GM18519 (cell line): ENCODE results near the gene PPP1R2C.

Experiments used
- ATAC-seq: cut with Tn5 transposase; IDR thresholded peaks from one replicate; pipeline ENCODE4 v1.9.1; 2021; ENCODE audit warnings: mild to moderate bottlenecking, moderate library complexity; ENCODE audit not compliant: unreplicated experiment, low FRiP score

PPP1R2C gene

DNA sequence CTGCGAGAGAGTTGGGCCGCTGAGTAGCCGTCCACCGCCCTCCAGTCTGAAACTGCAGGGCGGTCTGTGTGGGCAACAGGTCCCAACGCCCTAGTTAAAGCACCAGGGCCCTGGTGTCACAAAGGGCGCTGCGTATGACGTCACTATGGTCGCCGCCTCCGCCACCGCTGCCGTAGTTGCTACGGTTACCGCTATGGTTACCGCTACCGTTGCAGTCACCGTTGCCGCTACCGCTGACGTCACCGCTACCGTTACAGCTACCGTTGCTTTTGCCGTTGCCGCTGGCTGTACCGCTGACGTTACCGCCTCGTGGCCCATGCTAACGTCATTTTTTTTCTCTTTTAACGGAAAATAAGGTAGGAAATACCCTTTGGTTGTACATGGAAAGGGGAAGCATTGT lies at the start of gene PPP1R2C:
Gene PPP1R2C, minus strand, starts transcription at position 68 of the 400 bp plus-strand sequence. CDS start 84 bp downstream, outside the sequence.
- ATAC-seq, result no peak

DNA sequence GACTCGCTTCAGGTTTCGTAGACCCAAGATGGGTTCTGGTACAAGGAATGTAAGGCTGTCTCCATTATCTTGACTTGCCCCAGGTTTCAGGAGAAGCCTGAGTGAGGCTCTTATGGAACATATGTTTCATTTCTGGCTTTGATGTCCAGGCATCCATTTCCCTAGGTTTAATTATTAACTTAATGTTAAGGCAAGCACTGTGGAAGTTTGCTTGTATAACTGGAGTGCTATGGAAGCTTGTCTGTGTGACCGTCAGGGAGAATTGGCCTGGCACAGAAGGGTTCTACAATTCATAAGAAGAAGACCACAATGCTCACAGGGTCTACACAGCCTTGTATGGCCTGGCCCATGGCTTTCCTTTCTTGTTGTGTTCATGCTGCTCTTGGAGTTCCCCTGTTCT lies 47.2 kb upstream of the PPP1R2C start:
- no peak for ATAC-seq

DNA sequence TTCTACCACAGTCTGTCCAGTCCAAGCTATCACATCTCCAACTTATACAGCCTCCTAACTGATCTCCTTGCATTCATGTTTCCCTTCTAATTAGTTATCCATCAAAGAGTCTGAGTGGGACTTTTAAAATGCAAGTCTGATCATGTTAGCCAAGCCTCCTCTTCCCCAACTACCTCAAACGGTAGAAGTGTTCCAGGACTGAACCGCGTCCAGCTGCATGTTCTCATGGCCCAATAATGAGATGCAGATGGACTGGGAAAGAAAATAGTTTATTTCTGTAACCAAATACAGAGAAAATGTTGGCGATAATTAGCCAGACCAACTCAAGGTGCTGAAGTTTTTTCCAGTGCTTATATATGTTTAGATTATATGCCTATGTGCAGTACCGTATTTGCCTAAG lies 46.6 kb upstream of the PPP1R2C start:
- no peak for ATAC-seq

DNA sequence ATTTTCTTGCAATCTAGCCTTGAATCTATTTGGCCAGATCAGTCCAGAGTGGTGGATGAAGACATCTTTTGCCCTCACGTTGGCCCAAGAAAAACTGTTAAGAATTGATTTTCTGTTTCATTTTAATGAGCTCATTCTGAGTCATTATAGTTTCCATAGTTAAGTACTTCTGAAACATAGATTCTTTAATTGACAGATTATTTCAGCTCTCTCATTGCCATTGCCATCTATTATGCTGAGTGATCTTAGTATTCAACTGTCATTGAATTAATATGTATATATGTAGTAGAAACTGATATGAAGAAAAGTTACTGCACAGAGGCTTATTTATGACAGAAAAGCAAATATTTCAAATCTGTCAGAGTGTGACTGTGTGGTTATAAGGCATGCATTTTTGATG lies 45.5 kb upstream of the PPP1R2C start:
- ATAC-seq, result peak; percentile 61

DNA sequence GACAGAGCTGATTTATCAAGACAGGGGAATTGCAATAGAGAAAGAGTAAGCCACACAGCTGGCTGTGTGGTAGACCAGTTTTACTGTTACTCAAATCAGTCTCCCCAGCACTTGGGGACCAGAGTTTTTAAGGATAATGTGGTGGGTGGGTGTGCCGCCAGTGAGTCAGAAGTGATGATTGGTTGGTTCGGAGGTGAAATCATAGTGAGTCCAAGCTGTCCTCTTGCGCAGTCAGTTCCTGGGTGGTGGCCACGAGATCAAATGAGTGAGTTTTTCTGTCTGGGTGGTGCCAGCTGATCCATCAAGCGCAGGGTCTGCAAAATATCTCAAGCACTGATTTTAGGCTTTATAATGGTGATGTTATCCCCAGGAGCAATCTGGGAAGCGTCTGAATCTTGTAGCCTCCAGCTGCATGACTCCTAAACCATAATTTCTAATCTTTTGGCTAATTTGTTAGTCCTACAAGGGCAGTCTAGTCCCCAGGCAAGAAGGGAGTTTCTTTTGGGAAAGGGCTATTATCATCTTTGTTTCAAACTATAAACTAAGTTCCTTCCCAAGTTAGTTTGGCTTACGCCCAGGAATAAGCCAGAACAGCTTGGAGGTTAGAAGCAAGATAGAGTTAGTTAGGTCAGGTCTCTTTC lies 44.0 kb upstream of the PPP1R2C start:
- no peak for ATAC-seq

DNA sequence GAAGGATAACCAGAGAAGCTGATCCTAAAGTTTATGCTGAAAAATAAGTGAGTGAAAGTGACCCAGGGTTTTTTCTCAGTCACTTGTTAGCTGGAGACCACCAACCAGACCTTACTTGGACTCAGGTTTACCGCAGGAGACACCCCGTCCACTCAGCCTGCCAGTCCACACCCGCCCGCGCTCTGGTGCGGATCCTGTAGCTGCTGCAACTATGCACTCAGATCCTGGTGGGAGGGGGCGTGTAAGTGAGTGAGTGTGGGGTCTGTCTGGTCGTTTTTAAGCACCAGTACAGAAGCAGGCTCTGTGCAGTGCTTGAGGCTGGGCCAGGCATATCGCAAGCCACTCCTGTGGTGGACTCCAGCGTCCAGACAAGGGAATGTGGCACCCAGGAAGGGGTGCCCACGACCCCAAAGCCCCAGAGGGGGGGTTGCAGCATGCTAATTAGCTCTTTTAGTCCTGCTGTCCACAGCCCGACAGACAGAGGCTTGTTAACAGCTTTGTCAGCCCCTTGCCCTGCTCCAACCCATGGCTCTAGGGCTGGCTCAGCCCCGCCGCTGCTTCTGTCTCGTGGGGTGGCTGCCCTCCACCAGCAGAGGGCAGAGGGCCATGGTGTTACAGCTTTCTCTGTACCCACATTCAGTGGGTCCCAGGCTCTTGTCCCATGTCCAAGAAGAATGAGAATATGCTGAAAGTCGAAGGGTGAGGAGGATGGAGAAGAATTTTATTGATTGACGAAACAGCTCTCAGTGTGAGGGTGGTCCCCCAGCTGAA lies 40.4 kb upstream of the PPP1R2C start:
- no peak for ATAC-seq

DNA sequence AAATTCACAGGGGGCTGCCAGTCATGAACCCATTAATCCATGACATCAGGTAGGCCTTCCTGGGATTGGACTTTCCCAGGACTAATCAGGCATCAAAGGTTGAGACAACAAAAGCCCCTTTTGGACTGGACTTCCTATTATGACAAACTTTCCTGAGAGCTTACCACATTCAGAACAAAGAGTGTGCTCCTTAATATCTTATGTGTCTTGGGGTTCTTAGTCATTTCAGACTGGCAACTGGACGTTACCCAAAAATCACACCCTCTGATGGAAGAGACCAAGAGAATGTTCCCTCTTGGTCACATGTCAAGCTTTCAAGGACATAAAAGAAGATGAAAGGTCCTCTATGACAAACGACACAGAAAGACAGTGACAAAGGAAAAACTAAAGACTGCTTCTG lies 31.6 kb upstream of the PPP1R2C start:
- ATAC-seq, result no peak

DNA sequence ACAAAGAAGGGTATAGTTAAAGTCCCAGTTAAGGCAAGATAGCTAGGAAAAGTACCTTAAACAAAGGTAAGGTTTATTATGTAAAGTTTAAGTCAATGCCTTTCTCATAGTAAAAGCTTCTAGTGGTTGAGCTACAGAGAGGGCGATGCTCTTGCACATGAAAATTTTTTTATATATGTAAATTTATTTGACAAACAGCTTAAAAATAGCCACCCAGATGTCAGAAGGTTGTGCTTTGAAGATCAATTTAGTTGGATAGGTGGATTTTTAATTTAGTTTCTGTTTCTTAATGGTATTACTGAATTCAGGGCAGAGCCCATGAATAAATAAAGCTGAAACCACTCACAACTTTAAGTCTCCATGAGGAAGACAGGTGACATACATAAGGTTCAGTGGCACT lies 29.4 kb upstream of the PPP1R2C start:
- no peak for ATAC-seq

DNA sequence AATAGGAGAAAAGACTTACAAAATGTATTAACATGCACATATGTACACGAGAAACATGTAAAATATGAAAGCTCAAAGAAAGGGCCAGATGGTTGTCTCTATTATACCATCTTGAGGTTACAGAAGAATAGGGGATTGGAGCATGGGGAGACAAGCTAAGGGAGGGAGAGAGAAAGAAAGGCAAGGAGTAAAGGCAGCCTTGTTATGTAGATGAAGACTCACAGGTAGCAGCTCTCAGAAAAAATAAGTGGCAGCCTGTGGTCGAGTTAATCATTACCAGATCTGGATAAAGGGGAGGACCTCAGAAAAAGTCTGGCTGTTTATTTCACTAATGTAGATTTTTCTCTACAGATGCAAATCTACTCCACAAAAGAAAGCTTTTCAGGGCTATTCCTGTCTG lies 26.6 kb upstream of the PPP1R2C start:
- ATAC-seq, result no peak

DNA sequence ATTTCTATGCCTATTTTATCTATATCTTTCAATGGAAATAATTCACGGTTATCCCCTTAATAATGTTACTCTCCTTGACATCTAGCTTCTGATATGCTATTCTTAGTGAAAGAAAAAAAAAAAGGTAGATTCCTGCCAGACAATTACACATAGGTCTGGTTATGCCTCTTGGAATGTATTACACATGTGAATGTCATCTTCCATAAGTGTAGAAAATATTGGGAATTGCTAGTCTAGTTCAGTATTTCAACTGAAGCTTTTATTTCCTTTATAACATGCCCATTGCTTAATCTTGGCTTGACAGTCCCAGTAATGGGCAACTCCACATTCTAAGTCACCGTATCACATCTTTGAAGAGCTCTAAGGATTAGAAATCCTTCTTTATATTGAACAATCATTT lies 25.4 kb upstream of the PPP1R2C start:
- no peak for ATAC-seq

DNA sequence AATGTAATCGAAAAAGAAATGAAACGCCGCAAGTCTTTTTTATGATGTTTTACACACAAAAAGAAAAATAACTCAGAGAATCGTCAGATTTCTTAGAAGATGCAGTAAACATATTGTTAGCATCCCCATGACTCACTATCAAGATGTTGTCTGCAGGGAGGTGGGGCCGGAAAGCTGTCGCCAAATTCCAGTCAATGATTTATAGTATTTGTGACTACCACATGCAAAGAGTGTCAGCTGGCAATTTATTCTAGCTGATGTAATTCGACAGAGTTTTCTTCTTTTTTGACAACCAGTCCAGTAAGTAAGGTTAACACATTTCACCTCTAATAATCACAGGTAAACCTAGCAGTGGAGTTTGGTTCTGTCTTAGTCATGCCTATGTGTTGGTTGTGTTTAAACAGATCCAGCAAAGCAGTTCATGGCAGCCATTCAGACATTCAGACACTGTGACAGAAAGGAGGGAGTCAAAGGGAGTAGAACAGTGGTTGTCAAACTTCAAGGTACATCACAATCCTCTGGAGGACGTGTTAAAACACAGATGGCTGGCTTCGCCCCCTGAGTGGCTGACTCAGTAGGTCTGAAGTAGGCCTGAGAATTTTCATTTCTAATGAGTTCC lies 19.8 kb upstream of the PPP1R2C start:
- no peak for ATAC-seq

DNA sequence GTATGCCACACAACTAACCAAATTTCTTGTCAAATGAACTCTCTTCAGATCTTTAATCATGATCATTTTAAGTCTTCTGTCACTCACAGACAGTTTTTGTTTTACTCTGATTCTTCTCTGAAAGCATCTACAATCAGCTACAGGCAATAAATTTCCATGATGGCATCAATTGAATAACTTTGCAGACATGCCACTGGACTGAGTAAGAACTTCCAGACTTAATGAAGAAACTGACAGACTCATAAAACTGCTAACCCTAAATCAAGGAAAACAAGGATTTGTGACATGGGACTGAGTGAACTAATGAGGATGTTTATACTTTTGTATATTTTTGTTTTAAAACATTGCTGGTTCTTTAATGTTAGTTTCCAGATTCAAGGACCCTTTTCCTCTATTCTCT lies 5.5 kb upstream of the PPP1R2C start:
- no peak for ATAC-seq

DNA sequence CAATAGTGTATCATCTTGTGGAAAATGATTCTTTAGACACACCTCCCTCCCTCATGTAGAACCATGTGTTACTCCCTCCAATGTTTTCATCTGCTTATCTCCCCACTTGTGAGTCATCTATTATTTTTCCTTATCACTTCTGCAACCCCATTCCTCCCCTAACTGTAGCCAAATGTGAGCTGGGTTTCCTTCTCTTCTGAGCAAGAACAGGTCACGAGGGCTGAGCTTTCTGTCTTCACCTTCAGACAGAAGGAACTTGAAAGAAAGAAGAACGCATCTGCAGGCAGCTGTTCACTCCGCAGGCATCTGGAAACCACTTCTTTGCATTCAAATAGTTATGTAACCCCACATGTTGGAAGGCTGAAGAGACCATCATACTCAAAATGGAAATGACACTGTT lies 1.8 kb downstream of the PPP1R2C start:
- no peak for ATAC-seq

DNA sequence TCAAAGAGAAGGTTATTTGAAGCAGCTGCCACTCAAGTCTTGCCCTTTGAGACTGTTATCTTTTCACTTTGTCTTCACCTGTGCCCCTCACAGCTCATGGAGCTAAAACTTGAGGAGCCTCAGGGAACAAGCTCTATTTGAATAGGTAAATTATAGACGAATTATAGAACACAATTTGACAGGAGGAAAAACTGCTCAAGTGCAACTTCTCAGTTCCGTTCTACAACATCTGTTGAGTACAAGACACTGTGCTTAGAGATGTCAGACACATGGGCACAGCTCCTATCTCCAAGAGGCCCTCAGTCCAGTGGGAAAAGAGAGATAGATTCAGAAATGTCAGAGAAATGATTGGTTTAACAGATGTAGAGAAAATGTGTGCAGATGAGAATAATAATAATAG lies 5.1 kb downstream of the PPP1R2C start:
- ATAC-seq, result no peak

DNA sequence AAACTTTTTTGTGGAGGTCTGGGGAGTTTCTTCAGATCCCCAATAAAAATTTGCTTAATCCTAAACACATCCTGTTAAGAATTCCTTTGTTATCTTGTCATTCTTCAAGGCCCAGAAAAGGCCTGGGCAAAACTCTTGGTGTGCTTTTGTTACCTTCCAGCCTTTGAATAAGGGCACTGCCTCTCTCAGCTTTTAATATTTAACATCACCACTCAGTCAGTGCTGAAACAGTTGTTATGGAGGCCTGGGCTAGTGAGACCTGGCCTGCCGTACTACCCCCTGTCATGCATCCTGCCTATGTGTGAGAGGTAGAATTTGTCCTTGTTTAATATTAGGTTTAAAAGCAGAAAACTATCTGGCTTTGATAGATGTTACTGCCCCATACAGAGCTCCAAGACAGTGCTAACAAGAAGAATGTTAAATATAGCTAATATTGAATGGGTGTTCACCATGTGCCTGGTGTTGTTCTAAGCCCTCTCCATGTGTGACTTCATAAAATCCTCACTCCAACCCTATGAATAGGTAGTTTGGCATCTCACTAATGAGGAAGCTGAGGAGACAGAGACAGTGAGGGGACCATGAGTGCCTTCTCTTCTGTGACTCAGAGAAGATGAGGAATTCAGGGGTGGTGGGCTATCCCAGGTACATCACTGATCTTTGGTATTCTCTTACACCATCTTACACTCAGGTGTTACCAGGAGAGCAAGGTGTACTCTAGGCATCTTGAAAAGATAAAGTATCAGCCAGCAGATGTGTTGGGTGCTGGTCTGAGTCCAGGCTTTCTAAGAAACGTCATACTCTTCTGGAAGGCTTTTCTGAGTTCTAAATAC lies 6.2 kb downstream of the PPP1R2C start:
- no peak for ATAC-seq

DNA sequence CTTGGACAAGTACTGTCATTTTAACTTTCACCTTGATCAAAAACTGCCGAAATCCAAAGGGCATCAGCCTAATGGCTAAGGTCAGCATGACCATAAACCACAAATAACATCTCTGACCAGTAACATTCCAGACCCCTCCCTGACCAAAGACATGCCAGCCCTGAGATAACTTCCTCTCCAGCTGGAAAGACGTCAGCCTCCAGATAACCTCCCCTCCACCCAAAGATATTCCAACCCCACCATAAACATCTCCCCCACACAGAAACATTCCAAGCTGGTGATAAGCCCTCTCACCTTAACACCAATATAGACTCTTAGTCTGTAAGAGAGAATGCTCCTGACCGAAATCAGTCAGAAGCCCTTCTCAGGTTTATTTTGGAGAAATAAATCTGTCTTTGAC lies 7.4 kb downstream of the PPP1R2C start:
- no peak for ATAC-seq

DNA sequence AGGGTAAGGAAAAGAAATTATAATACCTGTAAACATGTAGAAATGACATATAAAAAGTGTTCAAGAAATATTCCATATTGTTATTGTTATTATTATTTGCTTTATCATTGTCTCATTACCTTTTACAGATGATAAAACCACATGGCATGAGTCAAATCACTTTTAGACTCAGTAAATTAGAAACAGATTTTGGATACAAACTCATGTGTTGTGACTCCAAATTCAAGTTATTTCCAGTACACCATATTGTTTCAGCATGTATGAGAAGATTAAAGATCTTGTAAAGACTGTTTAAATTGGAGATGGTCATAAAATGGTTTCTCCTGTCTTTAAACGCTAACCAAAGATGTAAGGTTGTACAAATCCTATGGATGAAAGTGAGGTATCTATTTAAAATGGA lies 18.1 kb downstream of the PPP1R2C start:
- ATAC-seq, result no peak

DNA sequence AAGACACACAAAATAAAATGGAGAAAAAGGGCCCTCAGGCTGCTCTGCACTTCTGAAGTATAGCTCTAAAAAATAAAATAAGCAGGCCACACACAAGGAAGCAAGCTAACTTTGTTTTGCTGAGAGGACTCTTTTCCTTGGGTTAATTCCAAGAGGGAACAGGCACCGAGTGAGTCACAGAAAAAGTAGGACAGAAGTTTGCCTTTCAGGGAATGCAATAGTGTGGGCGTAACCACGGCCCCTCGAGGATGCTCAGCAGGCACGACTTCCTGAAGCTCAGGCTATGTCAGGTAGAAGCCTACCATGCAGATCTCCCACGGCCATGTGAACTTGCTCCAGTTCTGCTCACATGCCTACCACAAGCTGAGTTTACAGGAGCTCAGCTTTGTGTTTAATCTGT lies 22.1 kb downstream of the PPP1R2C start:
- ATAC-seq, result no peak

DNA sequence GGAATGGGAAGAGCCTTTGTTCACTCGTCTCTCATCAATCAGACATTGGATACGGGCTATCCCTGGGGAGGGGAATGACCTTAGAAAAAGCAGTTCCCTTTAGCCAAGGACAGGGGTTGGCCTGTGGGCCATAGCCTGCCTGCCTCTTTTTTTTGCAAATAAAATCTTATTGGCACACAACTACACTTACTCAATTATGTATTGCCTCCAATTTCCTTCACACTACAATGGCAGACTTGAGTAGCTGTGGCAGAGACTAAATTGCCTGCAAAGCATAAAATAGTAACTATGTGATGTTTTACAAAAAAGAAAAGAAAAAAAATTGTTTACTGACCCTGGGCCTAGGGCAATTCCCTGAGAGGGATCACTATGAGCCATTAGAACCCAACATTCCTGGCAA lies 23.4 kb downstream of the PPP1R2C start:
- ATAC-seq, result no peak

DNA sequence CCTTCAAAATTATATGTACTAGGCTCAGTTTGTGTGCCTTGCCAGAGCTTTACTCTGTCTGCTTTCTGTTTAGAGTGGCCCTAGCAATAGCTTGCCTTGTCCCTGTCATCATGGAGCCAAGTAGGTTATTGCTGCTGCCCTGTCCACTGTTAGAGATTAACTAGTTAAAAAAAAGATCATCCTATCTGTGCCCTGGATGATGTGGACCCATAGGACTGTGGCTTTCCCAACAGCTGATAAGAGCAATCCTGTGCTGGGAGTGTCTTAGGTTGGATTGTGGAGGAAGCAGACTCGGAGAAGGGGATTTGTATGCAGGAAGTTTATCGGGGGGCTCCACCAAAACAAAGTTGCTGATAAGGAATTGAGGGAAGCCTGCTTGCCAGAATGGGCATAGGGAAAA lies 23.8 kb downstream of the PPP1R2C start:
- ATAC-seq, result no peak

DNA sequence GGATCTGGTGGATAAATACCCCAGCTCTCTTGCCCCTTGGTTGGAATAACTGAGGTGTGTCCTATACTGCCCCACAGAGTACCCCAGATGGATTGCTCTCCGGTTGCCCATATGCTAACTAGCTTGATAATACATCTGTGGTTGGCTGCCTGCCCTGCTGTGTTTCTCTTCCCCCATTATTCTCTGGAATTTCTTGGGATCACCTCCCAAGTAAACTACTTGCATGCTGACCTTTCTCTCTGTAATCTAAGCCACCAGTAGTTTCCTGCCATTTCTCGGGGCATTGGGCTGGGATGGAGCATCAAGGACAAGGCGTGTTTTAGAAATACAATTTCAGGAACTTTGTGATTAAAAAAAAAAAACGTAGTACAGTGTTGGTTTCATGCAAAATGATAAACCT lies 25.2 kb downstream of the PPP1R2C start:
- no peak for ATAC-seq
